HCT116 (cell line): ENCODE data around the gene CCDC3. TPM values are rescaled to one million over a fixed set of nuclear protein-coding genes. Genes with fewer than 3 reads are reported as not detected.

Experiments used
- ATAC-seq: fragments of 200-7000 bp; cut with Tn5 transposase; 2 replicates; pipeline ENCODE4 v1.9.1; 2020; ENCODE audit warnings: mild to moderate bottlenecking, moderate library complexity
- BruUV-seq: library from RNA; stranded (reverse); fragments of 400-500 nt; replicated peaks from 2 replicates; lab custom pipeline; 2021; lab: Mats Ljungman, UMichigan
- CTCF ChIA-PET: fragments of 300-600 bp; sonication (Branson Sonifier 250); formaldehyde crosslinking; loops from one replicate; lab custom pipeline; 2021; ENCODE audit warnings: antibody characterized with exemption; lab: Charles Lee
- POLR2A ChIA-PET: fragments of 300-600, 350-600 bp; sonication (Branson Sonifier 250); formaldehyde crosslinking; loops from one replicate; lab custom pipeline; 2021; ENCODE audit warnings: antibody characterized with exemption; lab: Charles Lee
- RAD21 ChIA-PET, 2 experiments: fragments of 300-600 bp; sonication (Branson Sonifier 250); formaldehyde crosslinking; loops; one replicate each; lab custom pipeline; 2023; ENCODE audit warnings: low total read pairs in 2 of 2; ENCODE audit not compliant: uncharacterized antibody in 2 of 2, unreplicated experiment in 2 of 2, low non-redundant PET in 1 of 2; lab: Charles Lee
- DNase-seq: peaks from one replicate; pipeline ENCODE4 v3.0.0-alpha.2; 2010; ENCODE audit warnings: low read depth, low spot score
- H2AFZ ChIP-seq: fragments of 200-600 bp; shearing (Covaris generic), sonication (generic); 2 replicates; pipeline ENCODE4 v1.6.1; 2017; ENCODE audit warnings: low read depth, mixed run types, mixed read lengths, antibody characterized with exemption, low read length; ENCODE audit not compliant: poor library complexity, severe bottlenecking
- H3K27ac ChIP-seq: 2 replicates; pipeline ENCODE4 v1.5.1; 2012; ENCODE audit warnings: low read depth, low read length
- H3K27me3 ChIP-seq: fragments of 200-600 bp; sonication (generic); 2 replicates; pipeline ENCODE4 v1.6.1; 2016; ENCODE audit warnings: mixed run types, low read length, mixed read lengths; ENCODE audit not compliant: insufficient read depth
- H3K36me3 ChIP-seq, 2 experiments: fragments of 200-500 bp in 1 of 2; fragments of 200-600 bp in 1 of 2; sonication (Bioruptor generic) in 1 of 2; sonication (generic) in 1 of 2; 2 replicates each; pipeline versions ENCODE4 v1.5.1 to v1.6.1; 2014 to 2016; ENCODE audit warnings: low read length in 2 of 2, inconsistent platforms in 1 of 2, mixed read lengths in 1 of 2, mixed run types in 1 of 2; ENCODE audit not compliant: insufficient read depth in 2 of 2, control insufficient read depth in 1 of 2
- H3K4me1 ChIP-seq, 2 experiments: fragments of 200-600 bp in 1 of 2; sonication (generic) in 1 of 2; 2 replicates each; pipeline versions ENCODE4 v1.5.1 to v1.6.1; 2012 to 2017; ENCODE audit warnings: low read length in 2 of 2, inconsistent platforms in 1 of 2, mild to moderate bottlenecking in 1 of 2, mixed read lengths in 1 of 2, mixed run types in 1 of 2, moderate library complexity in 1 of 2; ENCODE audit not compliant: insufficient read depth in 2 of 2, control insufficient read depth in 1 of 2
- H3K4me2 ChIP-seq: fragments of 200-600 bp; sonication (generic); 2 replicates; pipeline ENCODE4 v1.6.1; 2017; ENCODE audit warnings: mixed run types, low read length, mixed read lengths
- H3K4me3 ChIP-seq, 2 experiments: fragments of 200-600 bp in 1 of 2; sonication (generic) in 1 of 2; replicated peaks in 1 of 2; 2 replicates each; pipeline ENCODE4 v1.5.1; 2011 to 2016; ENCODE audit warnings: low read length in 2 of 2, control low read depth in 1 of 2, low read depth in 1 of 2, mild to moderate bottlenecking in 1 of 2, mixed read lengths in 1 of 2, mixed run types in 1 of 2
- H3K79me2 ChIP-seq: fragments of 200-600 bp; sonication (generic); 2 replicates; pipeline ENCODE4 v1.6.1; 2017; ENCODE audit warnings: mild to moderate bottlenecking, mixed run types, low read length, moderate library complexity, mixed read lengths; ENCODE audit not compliant: insufficient read depth
- H3K9ac ChIP-seq: fragments of 200-600 bp; sonication (generic); 2 replicates; pipeline ENCODE4 v1.6.1; 2016; ENCODE audit warnings: low read length, mixed read lengths
- H3K9me2 ChIP-seq: fragments of 200-600 bp; sonication (generic), shearing (Covaris generic); 2 replicates; pipeline ENCODE4 v1.6.1; 2017; ENCODE audit warnings: mixed run types, mild to moderate bottlenecking, moderate library complexity; ENCODE audit not compliant: insufficient read depth
- H3K9me3 ChIP-seq, 2 experiments: fragments of 200-500 bp in 1 of 2; fragments of 200-600 bp in 1 of 2; sonication (Bioruptor generic) in 1 of 2; sonication (generic) in 1 of 2; 2 replicates each; pipeline ENCODE4 v1.6.1; 2014 to 2017; ENCODE audit warnings: low read length in 2 of 2, mixed read lengths in 2 of 2, inconsistent platforms in 1 of 2, low read depth in 1 of 2, mild to moderate bottlenecking in 1 of 2, mixed run types in 1 of 2, moderate library complexity in 1 of 2; ENCODE audit not compliant: control insufficient read depth in 1 of 2, insufficient read depth in 1 of 2
- H4K20me1 ChIP-seq: fragments of 200-600 bp; sonication (generic), shearing (Covaris generic); 2 replicates; pipeline ENCODE4 v1.6.1; 2017; ENCODE audit warnings: mixed run types, mild to moderate bottlenecking, moderate library complexity; ENCODE audit not compliant: insufficient read depth
- ATF3 ChIP-seq: IDR thresholded peaks from 2 replicates; pipeline ENCODE4 v1.6.1; 2012
- CBX3 ChIP-seq: IDR thresholded peaks from 2 replicates; pipeline ENCODE4 v1.6.1; 2012; ENCODE audit warnings: low read depth
- CTCF ChIP-seq, 3 experiments: fragments of 200-600 bp in 1 of 3; sonication (generic) in 1 of 3; IDR thresholded peaks in 2 of 3; conservative IDR thresholded peaks in 1 of 3; 2 replicates each; pipeline ENCODE4 v1.5.1; 2012 to 2017; ENCODE audit warnings: low read depth in 2 of 3, low read length in 2 of 3, antibody characterized with exemption in 1 of 3, borderline replicate concordance in 1 of 3, control low read depth in 1 of 3, mild to moderate bottlenecking in 1 of 3, mixed read lengths in 1 of 3, mixed run types in 1 of 3, moderate library complexity in 1 of 3; ENCODE audit not compliant: insufficient read depth in 1 of 3
- EGR1 ChIP-seq: IDR thresholded peaks from 2 replicates; pipeline ENCODE4 v1.6.1; 2012; ENCODE audit warnings: low read depth
- EZH2 ChIP-seq: fragments of 200-600 bp; sonication (generic); IDR thresholded peaks from 2 replicates; pipeline ENCODE4 v1.6.1; 2017; ENCODE audit warnings: antibody characterized with exemption, mixed run types
- EZH2phosphoT487 ChIP-seq: fragments of 200-600 bp; IDR thresholded peaks from 2 replicates; pipeline ENCODE4 v1.6.1; 2018; ENCODE audit warnings: antibody characterized with exemption, borderline replicate concordance
- FOSL1 ChIP-seq: IDR thresholded peaks from 2 replicates; pipeline ENCODE4 v1.6.1; 2012; ENCODE audit warnings: low read depth
- JUND ChIP-seq: IDR thresholded peaks from 2 replicates; pipeline ENCODE4 v1.6.1; 2012
- MAX ChIP-seq: IDR thresholded peaks from 2 replicates; pipeline ENCODE4 v1.6.1; 2012
- POLR2AphosphoS5 ChIP-seq: IDR thresholded peaks from 2 replicates; pipeline ENCODE4 v1.6.1; 2011; ENCODE audit warnings: mild to moderate bottlenecking, low read depth, low read length, moderate library complexity
- SIN3A ChIP-seq: IDR thresholded peaks from 2 replicates; pipeline ENCODE4 v1.6.1; 2012; ENCODE audit warnings: low read depth
- SP1 ChIP-seq: IDR thresholded peaks from 2 replicates; pipeline ENCODE4 v1.6.1; 2012; ENCODE audit warnings: low read depth
- SRF ChIP-seq: IDR thresholded peaks from 2 replicates; pipeline ENCODE4 v1.6.1; 2012; ENCODE audit warnings: low read depth
- YY1 ChIP-seq: IDR thresholded peaks from 2 replicates; pipeline ENCODE4 v1.6.1; 2011; ENCODE audit warnings: low read length, low read depth, moderate library complexity, mild to moderate bottlenecking; ENCODE audit not compliant: insufficient replicate concordance; ENCODE audit errors: extremely low read depth
- ZBTB33 ChIP-seq: IDR thresholded peaks from 2 replicates; pipeline ENCODE4 v1.6.1; 2011; ENCODE audit warnings: mild to moderate bottlenecking, low read length, moderate library complexity; ENCODE audit not compliant: insufficient replicate concordance; ENCODE audit errors: extremely low read depth
- ZNF274 ChIP-seq: fragments of 200-500 bp; sonication (Bioruptor generic); IDR thresholded peaks from 2 replicates; pipeline ENCODE4 v1.6.1; 2014; ENCODE audit warnings: mild to moderate bottlenecking, low read depth, low read length, inconsistent platforms
- intact Hi-C: fragments of 100-400 bp; cut with micrococcal nuclease; formaldehyde crosslinking; loops from 2 replicates; pipeline ENCODE4 v1.10.0; 2022
- total RNA-seq: library from RNA; stranded (reverse); gene quantifications from one replicate; pipeline ENCODE4 v1.2.1, GENCODE V29; 2021; ENCODE audit not compliant: unreplicated experiment

Gene CCDC3
- total RNA-seq, 1 experiment from 2014 or later: 10.5 TPM

- H3K79me2 ChIP-seq: no peaks in the 10 kb centered on the region
- no TSS peak for BruUV-seq
- CTCF ChIA-PET: no interaction called here
Measured at GRCh38 chr10:13003759-13004158, 2.2 kb upstream of the CCDC3 start.

More at GRCh38 chr10:13003759-13004158, 2.2 kb upstream of the CCDC3 start:
- Histone ChIP-seq H3K27me3 (no peaks in the 10 kb centered on the region), H3K4me3 (no peak overlapping the region), H3K9me3 (no peaks in the 10 kb centered on the region), H3K4me1 (peaks cover 14 to 18% of the 10 kb centered on the region in 2 experiments; a peak in 3 of 4 replicates)
- DNase-seq: no peak
- TF ChIP-seq SP1: no peak
- TF ChIP-seq EGR1: no peak
- TF ChIP-seq EZH2: no peak
- TF ChIP-seq JUND: no peak
- TF ChIP-seq CTCF (IDR thresholded peaks at IDR 0.05 in 2 of 3, conservative IDR thresholded peaks at IDR 0.05 in 1 of 3; ENCODE audit: borderline replicate concordance in 1 of 3, insufficient read depth in 1 of 3, low read depth in 2 of 3, low read length in 2 of 3): no peak
- no peak for TF ChIP-seq CBX3
- TF ChIP-seq EZH2phosphoT487: no peak
- no peak for TF ChIP-seq POLR2AphosphoS5
- no peak for TF ChIP-seq YY1
- no peak for TF ChIP-seq SRF
- no peak for TF ChIP-seq MAX
- no peak for TF ChIP-seq FOSL1
- TF ChIP-seq ZNF274: no peak
- no peak for TF ChIP-seq SIN3A
- no peak for TF ChIP-seq ATF3
- TF ChIP-seq ZBTB33: no peak
- TF ChIP-seq, all 23 proteins: peak for 0
- ATAC-seq: no peak
- Histone ChIP-seq H3K9ac (no peak overlapping the region), H3K36me3 (no peaks in the 10 kb centered on the region), H3K9me2 (no peaks in the 10 kb centered on the region), H4K20me1 (no peaks in the 10 kb centered on the region), H3K27ac (no peak overlapping the region), H2AFZ (no peak overlapping the region), H3K4me2 (no peak overlapping the region)
- intact Hi-C loops: no loop called here
- RAD21 ChIA-PET: no interaction called here
- POLR2A ChIA-PET: no interaction called here
